Fibroblast of lung (primary cell): ENCODE data around the gene ABLIM2.

Experiments
- CTCF ChIP-seq, 2 donors: IDR thresholded peaks in 1 of 2; conservative IDR thresholded peaks in 1 of 2; 1 replicate in 1 of 2; 2 replicates in 1 of 2; pipeline ENCODE4 v1.5.1; 2011 to 2012; ENCODE audit warnings: low read length in 2 of 2, control low read depth in 1 of 2, inconsistent platforms in 1 of 2, low read depth in 1 of 2, mild to moderate bottlenecking in 1 of 2
- EZH2 ChIP-seq: IDR thresholded peaks from 2 replicates; pipeline ENCODE4 v1.5.1; 2012; ENCODE audit warnings: low read length, control low read depth, mild to moderate bottlenecking; ENCODE audit errors: missing control alignments

DNA sequence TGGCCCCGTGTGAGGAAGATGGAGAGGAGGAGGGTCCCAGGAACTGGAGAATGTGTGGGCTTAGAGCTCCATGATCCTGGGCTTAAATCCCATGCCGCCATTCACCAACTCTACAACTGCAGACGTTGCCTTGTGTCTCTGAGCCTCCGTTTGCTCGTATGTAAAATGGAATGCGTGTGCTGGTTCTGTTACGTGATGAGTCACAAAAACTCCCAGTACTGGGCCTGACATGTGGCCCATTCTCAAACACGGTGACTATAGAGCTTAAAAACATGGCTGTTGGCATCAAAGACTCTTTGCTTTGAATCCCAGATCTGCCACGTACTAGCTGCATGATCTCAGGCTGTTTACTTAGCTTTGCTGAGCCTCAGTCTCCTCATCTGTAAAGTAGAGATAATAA, 206.0 kb downstream of the ABLIM2 start:
- TF ChIP-seq CTCF (conservative IDR thresholded peaks at IDR 0.05 in 1 of 2, IDR thresholded peaks at IDR 0.05 in 1 of 2; ENCODE audit: low read depth in 1 of 2, low read length in 2 of 2) (no peak), EZH2 (no peak)
